GM21619 (cell line): ENCODE measurements around the gene CCDC47.

Source experiments
- ATAC-seq: cut with Tn5 transposase; IDR thresholded peaks from one replicate; pipeline ENCODE4 v1.9.1; 2021; ENCODE audit not compliant: unreplicated experiment

The CCDC47 gene

DNA sequence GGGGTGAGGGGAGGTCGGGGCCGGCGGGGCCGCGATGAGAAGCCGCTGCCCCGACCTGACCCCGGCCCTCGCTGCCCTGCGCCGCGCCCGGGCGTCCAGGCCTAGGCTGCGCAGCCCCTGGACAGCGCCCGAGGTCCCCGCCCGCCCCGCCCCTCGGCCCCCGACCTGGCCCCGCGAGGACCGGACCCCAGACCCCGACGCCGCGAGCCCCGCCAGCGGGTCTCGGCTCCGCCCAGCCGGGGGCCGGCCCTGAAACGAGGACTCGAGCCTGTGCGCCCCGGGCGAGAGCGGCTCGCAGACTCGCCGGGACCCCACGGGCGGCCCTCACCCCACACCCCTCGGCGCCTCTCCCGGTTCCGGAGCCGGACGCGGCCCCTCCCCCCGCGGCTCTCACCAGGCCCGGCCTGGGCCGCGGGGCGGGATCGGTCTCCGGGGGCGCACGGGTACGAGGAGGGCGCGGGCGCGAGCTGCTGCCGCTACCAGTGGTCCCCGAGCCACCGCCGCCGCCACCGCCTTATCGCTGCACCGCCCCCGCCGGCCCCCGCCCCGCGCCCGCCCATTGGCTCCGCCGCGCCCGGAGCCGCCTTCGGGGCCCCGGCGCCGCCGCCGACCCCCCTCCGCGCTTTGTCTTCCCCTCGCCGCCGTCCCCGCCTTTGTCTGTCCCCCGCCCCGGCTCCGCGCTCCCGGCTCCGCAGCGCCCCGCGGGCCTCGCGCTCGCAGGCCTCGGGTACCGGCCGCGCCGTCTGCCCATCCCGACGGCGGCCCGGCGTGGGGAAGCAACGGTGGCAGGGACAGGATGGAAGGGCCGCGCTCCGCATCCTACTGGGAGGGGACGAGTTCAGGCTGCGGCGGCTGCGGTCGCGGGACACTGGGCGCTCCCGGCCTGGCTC lies 73.5 kb downstream of the CCDC47 start, which contains the start of gene LIMD2:
LIMD2 (minus strand) TSS at position 488 of the 890 bp plus-strand sequence. CDS start 827 bp downstream, outside the sequence.
- peak; percentile 8 for ATAC-seq

DNA sequence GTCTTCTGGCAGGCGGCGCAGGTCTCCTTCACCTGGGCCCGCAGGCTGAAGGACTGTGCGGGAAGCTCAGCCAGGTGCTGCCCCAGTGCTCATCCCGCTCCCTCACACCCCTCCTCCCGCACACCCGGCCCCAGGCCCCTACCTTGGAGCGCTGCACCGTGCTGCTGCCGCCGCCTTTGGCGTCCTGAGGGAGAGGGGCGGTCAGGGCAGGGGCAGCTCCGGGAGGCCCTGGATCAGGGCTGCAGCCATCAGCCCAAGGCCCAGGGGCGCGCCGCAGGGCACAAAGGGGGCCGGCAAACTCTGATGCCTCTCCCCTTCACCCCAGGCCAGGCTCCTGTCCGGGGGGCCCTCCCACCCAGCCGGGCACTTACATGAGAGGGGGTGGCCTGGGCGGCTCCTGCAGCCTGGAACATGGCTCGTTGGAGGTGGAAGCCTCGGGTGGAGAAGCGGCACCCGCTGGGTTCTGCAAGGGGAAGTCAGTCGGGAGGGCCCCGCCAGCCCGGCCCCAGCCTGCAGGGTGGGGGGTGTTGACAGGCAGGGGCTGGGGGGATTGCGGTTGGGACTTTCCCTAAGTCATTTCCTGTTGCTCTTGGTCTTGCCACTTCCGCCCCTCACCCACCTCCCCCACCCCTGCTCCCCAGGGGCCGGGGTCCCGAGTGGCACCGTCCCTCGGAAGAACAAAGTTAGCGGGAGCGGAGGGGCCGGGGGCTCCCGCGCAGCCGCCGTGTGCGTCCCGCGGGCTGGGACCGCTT lies 74.3 kb downstream of the CCDC47 start:
- peak; percentile 22 for ATAC-seq

DNA sequence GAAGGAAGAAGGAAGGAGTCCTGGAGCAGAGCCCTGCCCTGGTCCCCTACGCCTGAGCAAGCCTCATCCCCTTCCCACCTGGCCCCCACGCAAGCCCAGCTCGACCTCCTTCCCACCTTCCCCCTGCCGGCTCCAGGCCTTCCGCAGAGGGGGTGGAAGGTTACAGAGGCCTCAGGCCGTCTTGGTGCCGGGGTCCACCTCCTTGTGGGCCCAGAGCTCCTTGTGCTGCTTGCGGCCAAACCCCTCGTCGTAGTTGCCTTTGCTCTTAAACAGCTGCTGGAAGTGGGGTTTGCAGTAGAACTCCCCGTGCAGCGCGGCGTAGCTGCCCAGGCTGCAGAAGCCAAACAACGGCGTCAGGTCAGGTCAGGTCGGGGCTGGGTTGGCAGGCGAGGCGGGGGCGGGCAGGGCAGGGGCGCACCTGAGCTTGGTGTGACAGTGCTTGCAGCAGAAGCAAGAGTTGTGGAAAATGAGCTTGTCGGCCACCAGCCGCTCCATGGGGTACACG lies 75.0 kb downstream of the CCDC47 start:
- ATAC-seq = no peak

GRCh38 chr17:63697341-63698286 lies 75.8 kb downstream of the CCDC47 start:
- peak; percentile 31 for ATAC-seq

- no peak for ATAC-seq
Measured at GRCh38 chr17:63696381-63696961, 76.9 kb downstream of the CCDC47 start.

GRCh38 chr17:63695889-63696288 lies 77.5 kb downstream of the CCDC47 start:
- ATAC-seq = no peak
